Fibroblast of skin of scalp (primary cell): Measurements from ENCODE around the gene CACNA1E.
"Not testable (repeated sequence)": the region's sequence is repeated elsewhere in the genome, so short reads cannot be mapped to it uniquely, and the experiment has no call there.

ENCODE experiments used
- DNase-seq: peaks from one replicate; pipeline ENCODE4 v3.0.0-alpha.2; 2013

CACNA1E gene

GRCh38 chr1:181818459-181818858 lies 335.1 kb downstream of the CACNA1E start:
- no peak for DNase-seq

GRCh38 chr1:181818943-181819342 lies 335.6 kb downstream of the CACNA1E start:
- no peak for DNase-seq

- no peak for DNase-seq
Measured at GRCh38 chr1:181821701-181822100, 338.4 kb downstream of the CACNA1E start.

GRCh38 chr1:181832173-181832880 lies 349.0 kb downstream of the CACNA1E start:
- not testable (repeated sequence) for DNase-seq

GRCh38 chr1:181846001-181846645 lies 362.8 kb downstream of the CACNA1E start:
- DNase-seq = no peak

GRCh38 chr1:181846681-181847080 lies 363.4 kb downstream of the CACNA1E start:
- no peak for DNase-seq

GRCh38 chr1:181849071-181849470 lies 365.8 kb downstream of the CACNA1E start:
- DNase-seq = no peak

- not testable (repeated sequence) for DNase-seq
Measured at GRCh38 chr1:181854212-181854611, 370.9 kb downstream of the CACNA1E start.

- no peak for DNase-seq
Measured at GRCh38 chr1:181855380-181855779, 372.1 kb downstream of the CACNA1E start.
